Tibial nerve (tissue), 4 donors: ENCODE results near the gene MROH7.

Source experiments
- CTCF ChIP-seq, 5 experiments: fragments of 200-600 bp in 3 of 5; fragments of 450-650 bp in 2 of 5; sonication (generic) in 3 of 5; IDR thresholded peaks; one replicate each; pipeline ENCODE4 v1.5.1; 2016 to 2019; ENCODE audit warnings: antibody characterized with exemption in 5 of 5, mild to moderate bottlenecking in 3 of 5, moderate library complexity in 2 of 5
- EP300 ChIP-seq, 2 donors: sonication (generic); formaldehyde crosslinking; IDR thresholded peaks; one replicate each; pipeline ENCODE4 v1.6.1; 2017; ENCODE audit warnings: antibody characterized with exemption in 2 of 2, mild to moderate bottlenecking in 1 of 2
- POLR2A ChIP-seq, 2 donors: fragments of 450-650 bp; IDR thresholded peaks; one replicate each; pipeline ENCODE4 v1.6.1; 2017; ENCODE audit warnings: antibody characterized with exemption in 2 of 2, mild to moderate bottlenecking in 2 of 2, moderate library complexity in 2 of 2

GRCh38 chr1:54594463-54594862, 47.1 kb upstream of the MROH7 start:
- TF ChIP-seq CTCF (IDR thresholded peaks at IDR 0.05) (no peak), POLR2A (IDR thresholded peaks at IDR 0.05) (no peak), EP300 (IDR thresholded peaks at IDR 0.05) (no peak)
